ENCODE data around the gene ESYT1.

ESYT1 gene

DNA sequence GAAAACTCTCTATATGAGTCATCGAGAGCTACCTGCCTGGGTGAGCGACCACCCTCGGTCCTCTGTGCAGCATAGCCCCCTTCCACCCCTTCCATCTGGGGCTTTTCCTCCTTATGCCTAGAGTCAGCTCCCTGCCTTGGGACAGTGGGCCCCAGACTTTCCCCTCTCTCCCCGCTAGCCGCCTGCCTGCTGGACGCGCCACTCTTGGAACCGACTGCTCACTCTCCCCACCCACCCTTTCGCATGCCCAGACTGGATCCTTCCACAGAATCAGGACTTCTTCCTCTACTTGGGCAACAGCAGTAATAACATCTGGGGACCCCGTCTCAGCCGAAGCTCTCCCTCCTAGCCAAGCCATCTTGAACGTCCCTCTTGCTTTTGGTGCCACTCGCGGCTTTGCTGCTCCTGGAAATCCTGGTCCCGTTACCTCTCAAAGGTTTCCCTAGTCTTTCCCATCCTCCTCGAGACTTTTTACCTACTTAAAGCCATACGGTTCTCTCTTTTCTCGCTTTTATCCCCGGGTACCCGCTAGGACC, 671 bp downstream of the ESYT1 start:
- no peak for ATAC-seq

GRCh38 chr12:56129206-56129941, 1.3 kb downstream of the ESYT1 start:
- peak; percentile 2 to 6 for ATAC-seq

GRCh38 chr12:56129942-56130495, 2.0 kb downstream of the ESYT1 start:
- ATAC-seq: no peak

DNA sequence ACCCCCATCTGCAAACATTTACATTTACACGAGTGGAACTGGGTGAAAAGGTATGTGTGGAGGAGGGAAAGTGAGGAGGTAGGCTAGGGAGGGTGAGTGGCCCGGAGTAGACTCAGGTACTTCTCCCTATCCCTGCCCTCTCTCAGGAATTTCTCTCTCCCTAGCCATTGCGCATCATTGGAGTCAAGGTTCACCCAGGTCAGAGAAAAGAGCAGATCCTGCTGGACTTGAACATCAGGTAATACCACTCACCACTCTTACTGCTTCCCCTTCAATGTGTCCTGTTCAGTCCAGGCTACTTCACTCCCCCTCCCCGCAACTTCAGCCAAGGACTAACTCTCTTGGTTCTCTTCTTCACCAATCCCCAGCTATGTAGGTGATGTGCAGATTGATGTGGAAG, 2.8 kb downstream of the ESYT1 start:
- no peak for ATAC-seq

- peak; percentile 51 to 57 for ATAC-seq
Measured at GRCh38 chr12:56134897-56135296, 6.8 kb downstream of the ESYT1 start.

GRCh38 chr12:56137853-56138571, 9.9 kb downstream of the ESYT1 start:
- ATAC-seq: no peak

GRCh38 chr12:56141946-56142784, 14.1 kb downstream of the ESYT1 start:
- ATAC-seq: no peak

DNA sequence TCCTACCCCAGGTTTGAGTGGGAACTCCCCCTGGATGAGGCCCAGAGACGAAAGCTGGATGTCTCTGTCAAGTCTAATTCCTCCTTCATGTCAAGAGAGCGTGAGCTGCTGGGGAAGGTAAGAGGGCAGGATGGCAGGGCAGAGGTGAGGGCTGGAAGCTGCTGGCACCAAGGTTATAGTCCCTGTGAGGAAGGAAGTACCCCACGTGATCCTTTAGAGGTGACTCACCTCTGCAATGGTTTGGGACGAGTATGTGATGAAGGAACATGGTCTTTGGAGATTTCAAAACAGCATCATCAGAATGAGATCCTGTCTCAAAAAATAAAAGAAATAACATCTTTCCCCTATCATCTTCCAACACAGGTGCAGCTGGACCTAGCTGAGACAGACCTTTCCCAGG, 15.2 kb downstream of the ESYT1 start:
- ATAC-seq: peak; percentile 53 to 74

GRCh38 chr12:56143870-56144269, 15.8 kb downstream of the ESYT1 start:
- ATAC-seq: no peak

GRCh38 chr12:56145217-56145616, 17.1 kb downstream of the ESYT1 start:
- ATAC-seq: no peak

DNA sequence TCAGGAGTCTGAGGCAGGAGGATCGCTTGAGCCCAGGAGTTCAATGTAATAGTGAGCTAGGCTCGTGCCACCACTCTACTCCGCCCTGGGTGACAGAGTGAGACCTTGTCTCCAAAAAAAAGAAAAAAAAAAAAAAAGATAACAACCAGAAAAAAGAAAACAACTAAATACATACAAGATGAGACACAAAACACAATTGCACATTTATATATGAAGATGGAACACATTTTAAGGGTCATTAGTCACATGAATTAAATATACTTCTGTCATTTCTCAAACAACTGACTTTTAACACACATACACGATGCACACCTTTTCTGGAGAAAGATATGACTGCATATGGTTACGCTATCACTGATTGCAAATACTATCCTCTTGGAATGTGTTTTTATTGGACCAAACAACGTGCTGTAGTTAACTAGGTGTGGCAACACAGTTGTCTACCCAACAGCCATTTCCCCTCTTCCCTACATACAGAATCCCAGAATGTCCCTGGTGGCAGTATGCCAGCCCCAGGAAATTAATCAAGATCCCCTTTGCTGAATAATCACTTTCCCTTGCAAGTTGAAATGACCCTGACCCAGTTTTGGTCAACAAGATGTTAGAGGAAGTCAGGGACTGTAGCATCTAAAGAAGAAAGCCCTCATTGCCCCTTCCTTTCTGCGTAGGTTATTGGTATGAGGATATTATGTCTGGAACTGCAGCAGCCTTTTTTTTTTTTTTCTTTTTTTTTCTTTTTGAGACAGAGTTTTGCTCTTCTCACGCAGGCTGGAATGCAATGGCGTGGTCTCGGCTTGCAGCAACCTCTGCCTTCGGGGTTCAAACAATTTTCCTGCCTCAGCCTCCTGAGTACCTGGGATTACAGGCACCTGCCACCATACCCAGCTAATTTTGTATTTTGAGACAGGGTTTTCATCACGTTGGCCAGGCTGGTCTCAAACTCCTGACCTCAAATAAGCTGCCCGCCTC, 18.7 kb downstream of the ESYT1 start:
- no peak for ATAC-seq

DNA sequence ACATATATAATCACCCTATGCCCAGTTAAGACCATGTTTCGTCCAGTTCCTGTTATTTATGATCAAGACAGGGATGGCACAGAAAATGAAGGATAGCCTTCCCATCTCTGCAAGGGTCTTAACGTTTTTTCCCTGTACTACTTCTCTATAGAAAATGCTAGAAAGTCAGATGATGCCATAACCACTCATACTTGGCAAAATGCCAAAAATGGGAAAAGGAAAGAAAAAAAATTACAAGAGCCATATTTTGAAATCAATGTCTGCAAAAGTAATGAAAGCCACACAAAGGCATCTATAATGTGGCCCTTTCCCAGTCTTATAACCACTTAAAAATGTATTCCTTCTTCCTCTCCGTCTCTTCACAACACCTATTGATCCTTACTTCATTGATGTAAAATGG, 22.5 kb downstream of the ESYT1 start:
- no peak for ATAC-seq

- ATAC-seq: peak; percentile 74 to 77
Measured at GRCh38 chr12:56151672-56152131, 23.6 kb downstream of the ESYT1 start.

DNA sequence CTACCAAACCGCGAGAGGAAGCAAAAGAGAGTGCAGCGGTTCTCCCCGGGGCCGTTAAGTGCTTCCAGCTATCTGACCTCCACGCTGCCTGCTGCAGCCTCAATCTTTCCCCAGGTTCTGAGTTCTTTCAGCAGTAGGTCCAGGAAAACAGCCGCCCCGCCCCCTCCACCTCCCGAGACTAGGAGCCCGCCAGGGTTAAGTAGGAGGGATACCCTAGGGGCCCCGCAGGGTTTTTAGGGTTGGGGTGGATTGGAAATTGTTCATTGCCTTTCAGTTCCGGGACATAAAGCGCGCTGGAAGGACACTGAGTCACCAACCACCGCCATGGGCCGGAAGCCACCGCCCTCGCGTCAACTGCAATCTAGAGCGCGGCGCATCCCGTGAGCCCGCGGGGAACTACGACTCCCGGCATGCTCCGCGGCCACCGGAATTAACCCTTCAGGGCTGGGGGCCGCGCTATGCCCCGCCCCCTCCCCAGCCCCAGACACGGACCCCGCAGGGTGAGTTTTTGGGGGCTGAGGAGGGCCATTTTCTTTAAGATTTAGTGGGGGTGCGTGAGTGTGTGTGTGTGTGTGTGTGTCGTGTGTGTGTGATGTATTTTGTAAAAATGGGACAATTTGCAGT, 24.2 kb downstream of the ESYT1 start, which contains the start of gene MYL6B:
TSS of gene MYL6B (plus strand) at position 456 of the 624 bp plus-strand sequence. CDS start 1,332 bp downstream, outside the sequence.
- peak; percentile 93 to 96 for ATAC-seq

GRCh38 chr12:56152756-56153677, 24.9 kb downstream of the ESYT1 start:
- ATAC-seq: no peak

DNA sequence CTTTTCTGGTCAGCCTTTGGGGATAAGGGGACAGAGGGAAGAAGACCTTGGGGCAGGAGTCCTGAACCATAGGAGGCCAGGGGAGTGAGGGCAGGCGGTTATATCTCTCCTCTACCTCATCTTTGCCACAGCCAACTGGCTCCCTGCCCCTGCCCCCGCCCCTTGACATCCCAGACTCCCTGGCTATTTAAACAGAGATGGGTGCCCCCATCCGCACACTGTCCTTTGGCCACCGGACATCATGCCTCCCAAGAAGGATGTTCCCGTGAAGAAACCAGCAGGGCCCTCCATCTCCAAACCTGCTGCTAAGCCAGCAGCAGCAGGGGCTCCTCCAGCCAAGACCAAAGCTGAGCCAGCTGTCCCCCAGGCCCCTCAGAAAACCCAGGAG, 25.6 kb downstream of the ESYT1 start:
- ATAC-seq: no peak

- no peak for ATAC-seq
Measured at GRCh38 chr12:56154246-56154771, 26.2 kb downstream of the ESYT1 start.

DNA sequence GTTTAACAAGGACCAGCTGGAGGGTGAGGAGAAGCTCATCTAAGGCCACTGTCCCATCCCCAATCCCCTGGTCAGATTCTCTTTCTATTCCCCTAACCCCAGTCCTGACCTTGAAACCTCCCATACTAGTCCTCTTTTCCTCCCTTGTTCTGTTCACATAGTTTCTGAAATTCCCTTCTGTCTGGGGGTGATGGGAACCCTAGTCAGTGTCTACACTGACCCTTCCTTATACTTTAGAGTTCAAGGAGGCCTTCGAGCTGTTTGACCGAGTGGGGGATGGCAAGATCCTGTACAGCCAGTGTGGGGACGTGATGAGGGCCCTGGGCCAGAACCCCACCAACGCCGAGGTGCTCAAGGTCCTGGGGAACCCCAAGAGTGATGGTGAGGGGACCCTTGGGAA, 26.8 kb downstream of the ESYT1 start:
- no peak for ATAC-seq

GRCh38 chr12:56155256-56155845, 27.3 kb downstream of the ESYT1 start:
- no peak for ATAC-seq
